GM23338 (cell line): ENCODE data around the gene MSANTD7. TPM values are rescaled to one million over a fixed set of nuclear protein-coding genes. Genes with fewer than 3 reads are reported as not detected.

Experiments used
- ATAC-seq: fragments of 200-7000 bp; cut with Tn5 transposase; 3 replicates; pipeline ENCODE4 v1.9.1; 2020
- DNase-seq: peaks from one replicate; pipeline ENCODE4 v3.0.0-alpha.2; 2015; ENCODE audit warnings: low spot score
- H2AFZ ChIP-seq: fragments of 200-600 bp; sonication (generic); 2 replicates; pipeline ENCODE4 v1.8.0; 2016; ENCODE audit warnings: antibody characterized with exemption, mild to moderate bottlenecking, moderate library complexity
- H3F3A ChIP-seq: fragments of 200-600 bp; sonication (generic); replicated peaks from 2 replicates; pipeline ENCODE4 v1.8.0; 2017; ENCODE audit warnings: antibody characterized with exemption, mixed run types, low read depth
- H3K27ac ChIP-seq: fragments of 200-600 bp; sonication (generic); 2 replicates; pipeline ENCODE4 v1.6.1; 2016; ENCODE audit warnings: low read depth
- H3K27me3 ChIP-seq: fragments of 200-600 bp; sonication (generic); 2 replicates; pipeline ENCODE4 v1.8.0; 2016; ENCODE audit warnings: mild to moderate bottlenecking, mixed run types, moderate library complexity; ENCODE audit not compliant: insufficient read depth
- H3K36me3 ChIP-seq: fragments of 200-600 bp; sonication (generic); 2 replicates; pipeline ENCODE4 v1.8.0; 2016; ENCODE audit warnings: mild to moderate bottlenecking; ENCODE audit not compliant: insufficient read depth
- H3K4me1 ChIP-seq: fragments of 200-600 bp; sonication (generic); 2 replicates; pipeline ENCODE4 v1.8.0; 2016; ENCODE audit warnings: mild to moderate bottlenecking, moderate library complexity; ENCODE audit not compliant: insufficient read depth
- H3K4me2 ChIP-seq: fragments of 200-600 bp; sonication (generic); 2 replicates; pipeline ENCODE4 v1.7.1; 2017; ENCODE audit warnings: mixed run types
- H3K4me3 ChIP-seq: fragments of 200-600 bp; sonication (generic); 2 replicates; pipeline ENCODE4 v1.6.1; 2016; ENCODE audit warnings: mixed run types
- H3K79me2 ChIP-seq: fragments of 200-600 bp; sonication (generic); replicated peaks from 2 replicates; pipeline ENCODE4 v1.8.0; 2017; ENCODE audit warnings: mild to moderate bottlenecking; ENCODE audit not compliant: insufficient read depth
- H3K9me2 ChIP-seq: fragments of 200-600 bp; sonication (generic); 2 replicates; pipeline ENCODE4 v1.8.0; 2017; ENCODE audit not compliant: insufficient read depth
- H4K20me1 ChIP-seq: fragments of 200-600 bp; sonication (generic); replicated peaks from 2 replicates; pipeline ENCODE4 v1.8.0; 2017; ENCODE audit warnings: mild to moderate bottlenecking; ENCODE audit not compliant: insufficient read depth
- H3K27ac Mint-ChIP-seq: 2 replicates; pipeline ENCODE4 v1.8.0; 2020; ENCODE audit warnings: inconsistent platforms, mild to moderate bottlenecking, moderate library complexity, mixed read lengths
- H3K27me3 Mint-ChIP-seq: 3 replicates; pipeline ENCODE4 v1.8.0; 2022; ENCODE audit warnings: low read depth, mild to moderate bottlenecking, moderate library complexity, mixed read lengths, inconsistent platforms; ENCODE audit not compliant: insufficient read depth, poor library complexity
- H3K36me3 Mint-ChIP-seq: 3 replicates; pipeline ENCODE4 v1.8.0; 2021; ENCODE audit warnings: low read depth, mild to moderate bottlenecking, inconsistent platforms, moderate library complexity, mixed read lengths
- H3K4me1 Mint-ChIP-seq: 3 replicates; pipeline ENCODE4 v1.8.0; 2020; ENCODE audit warnings: mild to moderate bottlenecking, inconsistent platforms, mixed read lengths
- H3K4me3 Mint-ChIP-seq: 3 replicates; pipeline ENCODE4 v1.8.0; 2021; ENCODE audit warnings: moderate library complexity, mild to moderate bottlenecking, inconsistent platforms, mixed read lengths
- H3K9me3 Mint-ChIP-seq: 3 replicates; pipeline ENCODE4 v1.8.0; 2020; ENCODE audit warnings: moderate library complexity, mild to moderate bottlenecking, inconsistent platforms, mixed read lengths
- CREB1 ChIP-seq: fragments of 250-450 bp; sonication (Bioruptor Pico); IDR thresholded peaks from 2 replicates; pipeline ENCODE4 v1.5.0; 2020; ENCODE audit warnings: low read depth, mild to moderate bottlenecking, moderate library complexity
- ETS1 ChIP-seq: IDR thresholded peaks from 2 replicates; pipeline ENCODE4 v1.6.1; 2016; ENCODE audit warnings: antibody characterized with exemption
- EZH2 ChIP-seq: fragments of 200-600 bp; sonication (generic); IDR thresholded peaks from one replicate; pipeline ENCODE4 v1.8.0; 2017; ENCODE audit warnings: antibody characterized with exemption, mild to moderate bottlenecking, low read depth; ENCODE audit not compliant: unreplicated experiment
- EZH2phosphoT487 ChIP-seq: fragments of 200-600 bp; sonication (generic); IDR thresholded peaks from one replicate; pipeline ENCODE4 v1.8.1; 2018; ENCODE audit warnings: antibody characterized with exemption; ENCODE audit not compliant: unreplicated experiment
- JUNB ChIP-seq: IDR thresholded peaks from one replicate; pipeline ENCODE4 v1.6.1; 2016; ENCODE audit warnings: antibody characterized with exemption; ENCODE audit not compliant: unreplicated experiment
- NANOG ChIP-seq: IDR thresholded peaks from 2 replicates; pipeline ENCODE4 v1.6.1; 2016; ENCODE audit warnings: antibody characterized with exemption, borderline replicate concordance
- POLR2AphosphoS5 ChIP-seq: IDR thresholded peaks from 2 replicates; pipeline ENCODE4 v1.6.1; 2016; ENCODE audit warnings: antibody characterized with exemption, low read depth
- STAT1 ChIP-seq: IDR thresholded peaks from one replicate; pipeline ENCODE4 v1.6.1; 2016; ENCODE audit warnings: antibody characterized with exemption; ENCODE audit not compliant: unreplicated experiment
- ZNF114 ChIP-seq: fragments of 250-450 bp; sonication (Bioruptor Pico); IDR thresholded peaks from 2 replicates; pipeline ENCODE4 v1.5.0; 2020; ENCODE audit warnings: mild to moderate bottlenecking, moderate library complexity
- ZNF331 ChIP-seq: fragments of 250-450 bp; sonication (Bioruptor Pico); IDR thresholded peaks from 2 replicates; pipeline ENCODE4 v1.5.0; 2020; ENCODE audit warnings: low read depth, mild to moderate bottlenecking, moderate library complexity
- polyA plus RNA-seq: library from polyadenylated mRNA; unstranded; fragments of >200 nt; fragmentation: Nextera tagmentation; extraction: Ambion mirVana; gene quantifications from 2 replicates; pipeline ENCODE4 v1.2.1, GENCODE V29; 2016
- total RNA-seq: library from RNA; depleted of rRNA; stranded (reverse); fragments of >200 nt; shearing (Covaris generic); gene quantifications from 2 replicates; pipeline ENCODE4 v1.2.3, GENCODE V29; 2014
- TF ChIP-seq, protein P1 (sequence below), 2 experiments: fragments of 200-600 bp in 1 of 2; sonication (generic) in 1 of 2; conservative IDR thresholded peaks; 2 replicates each; pipeline versions ENCODE4 v1.5.1 to v1.6.1; 2016 to 2017; ENCODE audit warnings: antibody characterized with exemption in 2 of 2, low read depth in 2 of 2, mild to moderate bottlenecking in 2 of 2, moderate library complexity in 1 of 2
- TF ChIP-seq, protein P2 (sequence below): IDR thresholded peaks from one replicate; pipeline ENCODE4 v1.6.1; 2018; ENCODE audit warnings: antibody characterized with exemption; ENCODE audit not compliant: unreplicated experiment

The MSANTD7 gene
- total and polyA plus RNA-seq, 2 experiments from 2014 or later, result 5.3 to 19.8 TPM

GRCh38 chr10:14838582-14839304 lies 637 bp downstream of the MSANTD7 start:
- peak overlapping the region; percentile 99 for H3K4me2 ChIP-seq
- H3K36me3 ChIP-seq, result peaks cover 31% of the 10 kb centered on the region
- peak overlapping the region; percentile 97 for H3K4me3 ChIP-seq
- Mint-ChIP-seq H3K4me3 (peak overlapping the region; percentile 95), H3K9me3 (no peaks in the 10 kb centered on the region; the same call in 2 of the 3 replicates), H3K27ac (peak overlapping the region; percentile 98), H3K27me3 (peaks cover 6% of the 10 kb centered on the region), H3K36me3 (peaks cover 42% of the 10 kb centered on the region), H3K4me1 (peaks cover 16% of the 10 kb centered on the region)
- peak; percentile 34 for ATAC-seq
- H3K27ac ChIP-seq, result peak overlapping the region; percentile 96
- no peaks in the 10 kb centered on the region for H3F3A ChIP-seq
- H3K4me1 ChIP-seq, result peaks cover 7% of the 10 kb centered on the region
- H3K79me2 ChIP-seq, result peaks cover 43% of the 10 kb centered on the region
- peak; percentile 83 for DNase-seq
- H4K20me1 ChIP-seq, result peaks cover 5% of the 10 kb centered on the region; the same call in 1 of the 2 replicates
- peak overlapping the region; percentile 86 for H2AFZ ChIP-seq
- no peaks in the 10 kb centered on the region for H3K9me2 ChIP-seq
- H3K27me3 ChIP-seq, result no peaks in the 10 kb centered on the region
- TF ChIP-seq ETS1 (no peak), ZNF114 (no peak), CREB1 (CRISPR knock-in tag) (peak; percentile 71), ZNF331 (CRISPR knock-in tag) (no peak), EZH2phosphoT487 (no peak), JUNB (no peak), STAT1 (no peak)

DNA sequence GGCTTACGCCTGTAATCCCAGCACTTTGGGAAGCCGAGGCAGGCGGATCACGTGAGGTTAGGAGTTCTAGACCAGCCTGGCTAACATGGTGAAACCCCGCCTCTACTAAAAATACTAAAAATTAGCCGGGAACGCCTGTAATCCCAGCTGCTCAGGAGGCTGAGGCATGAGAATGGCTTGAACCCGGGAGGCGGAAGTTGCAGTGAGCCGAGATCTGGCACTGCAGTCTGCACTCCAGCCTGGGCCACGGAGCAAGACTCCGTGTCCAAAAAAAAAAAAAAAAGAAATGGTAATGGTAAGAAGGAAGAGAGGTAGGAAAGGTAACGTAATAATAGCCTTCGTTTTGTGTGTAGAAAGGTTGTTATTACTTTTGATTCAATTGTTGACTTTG lies 1.2 kb downstream of the MSANTD7 start:
- Histone ChIP-seq H3F3A (no peaks in the 10 kb centered on the region), H3K4me3 (peak overlapping the region; percentile 97), H3K36me3 (peaks cover 37% of the 10 kb centered on the region), H3K4me2 (peak overlapping the region; percentile 99), H3K4me1 (peaks cover 7% of the 10 kb centered on the region), H3K9me2 (no peaks in the 10 kb centered on the region), H4K20me1 (peaks cover 9% of the 10 kb centered on the region), H2AFZ (no peak overlapping the region), H3K27ac (peak overlapping the region; percentile 96; the same call in 1 of the 2 replicates), H3K27me3 (no peaks in the 10 kb centered on the region), H3K79me2 (peaks cover 43% of the 10 kb centered on the region)
- peak overlapping the region; percentile 91 for H3K27ac Mint-ChIP-seq
- H3K4me3 Mint-ChIP-seq, result peak overlapping the region; percentile 95
- peaks cover 47% of the 10 kb centered on the region for H3K36me3 Mint-ChIP-seq
- no peak for ATAC-seq
- DNase-seq, result peak; percentile 6
- H3K27me3 Mint-ChIP-seq, result peaks cover 6% of the 10 kb centered on the region
- H3K4me1 Mint-ChIP-seq, result peaks cover 16% of the 10 kb centered on the region
- no peaks in the 10 kb centered on the region; the same call in 2 of the 3 replicates for H3K9me3 Mint-ChIP-seq
- no peak for TF ChIP-seq ETS1
- TF ChIP-seq, protein P1, sequence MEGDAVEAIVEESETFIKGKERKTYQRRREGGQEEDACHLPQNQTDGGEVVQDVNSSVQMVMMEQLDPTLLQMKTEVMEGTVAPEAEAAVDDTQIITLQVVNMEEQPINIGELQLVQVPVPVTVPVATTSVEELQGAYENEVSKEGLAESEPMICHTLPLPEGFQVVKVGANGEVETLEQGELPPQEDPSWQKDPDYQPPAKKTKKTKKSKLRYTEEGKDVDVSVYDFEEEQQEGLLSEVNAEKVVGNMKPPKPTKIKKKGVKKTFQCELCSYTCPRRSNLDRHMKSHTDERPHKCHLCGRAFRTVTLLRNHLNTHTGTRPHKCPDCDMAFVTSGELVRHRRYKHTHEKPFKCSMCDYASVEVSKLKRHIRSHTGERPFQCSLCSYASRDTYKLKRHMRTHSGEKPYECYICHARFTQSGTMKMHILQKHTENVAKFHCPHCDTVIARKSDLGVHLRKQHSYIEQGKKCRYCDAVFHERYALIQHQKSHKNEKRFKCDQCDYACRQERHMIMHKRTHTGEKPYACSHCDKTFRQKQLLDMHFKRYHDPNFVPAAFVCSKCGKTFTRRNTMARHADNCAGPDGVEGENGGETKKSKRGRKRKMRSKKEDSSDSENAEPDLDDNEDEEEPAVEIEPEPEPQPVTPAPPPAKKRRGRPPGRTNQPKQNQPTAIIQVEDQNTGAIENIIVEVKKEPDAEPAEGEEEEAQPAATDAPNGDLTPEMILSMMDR (conservative IDR thresholded peaks at IDR 0.05; ENCODE audit: low read depth in 2 of 2), result no peak
- TF ChIP-seq, protein P2, sequence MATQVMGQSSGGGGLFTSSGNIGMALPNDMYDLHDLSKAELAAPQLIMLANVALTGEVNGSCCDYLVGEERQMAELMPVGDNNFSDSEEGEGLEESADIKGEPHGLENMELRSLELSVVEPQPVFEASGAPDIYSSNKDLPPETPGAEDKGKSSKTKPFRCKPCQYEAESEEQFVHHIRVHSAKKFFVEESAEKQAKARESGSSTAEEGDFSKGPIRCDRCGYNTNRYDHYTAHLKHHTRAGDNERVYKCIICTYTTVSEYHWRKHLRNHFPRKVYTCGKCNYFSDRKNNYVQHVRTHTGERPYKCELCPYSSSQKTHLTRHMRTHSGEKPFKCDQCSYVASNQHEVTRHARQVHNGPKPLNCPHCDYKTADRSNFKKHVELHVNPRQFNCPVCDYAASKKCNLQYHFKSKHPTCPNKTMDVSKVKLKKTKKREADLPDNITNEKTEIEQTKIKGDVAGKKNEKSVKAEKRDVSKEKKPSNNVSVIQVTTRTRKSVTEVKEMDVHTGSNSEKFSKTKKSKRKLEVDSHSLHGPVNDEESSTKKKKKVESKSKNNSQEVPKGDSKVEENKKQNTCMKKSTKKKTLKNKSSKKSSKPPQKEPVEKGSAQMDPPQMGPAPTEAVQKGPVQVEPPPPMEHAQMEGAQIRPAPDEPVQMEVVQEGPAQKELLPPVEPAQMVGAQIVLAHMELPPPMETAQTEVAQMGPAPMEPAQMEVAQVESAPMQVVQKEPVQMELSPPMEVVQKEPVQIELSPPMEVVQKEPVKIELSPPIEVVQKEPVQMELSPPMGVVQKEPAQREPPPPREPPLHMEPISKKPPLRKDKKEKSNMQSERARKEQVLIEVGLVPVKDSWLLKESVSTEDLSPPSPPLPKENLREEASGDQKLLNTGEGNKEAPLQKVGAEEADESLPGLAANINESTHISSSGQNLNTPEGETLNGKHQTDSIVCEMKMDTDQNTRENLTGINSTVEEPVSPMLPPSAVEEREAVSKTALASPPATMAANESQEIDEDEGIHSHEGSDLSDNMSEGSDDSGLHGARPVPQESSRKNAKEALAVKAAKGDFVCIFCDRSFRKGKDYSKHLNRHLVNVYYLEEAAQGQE, result no peak
- no peak for TF ChIP-seq NANOG
- TF ChIP-seq JUNB, result no peak
- TF ChIP-seq POLR2AphosphoS5, result no peak
- TF ChIP-seq ZNF331 (CRISPR knock-in tag), result no peak
- no peak for TF ChIP-seq EZH2
- TF ChIP-seq ZNF114, result no peak
